ELF-1 (cell line): Measurements from ENCODE around the gene LINC01488.

ENCODE experiments used
- DNase-seq: peaks from one replicate; pipeline ENCODE4 v3.0.0-alpha.2; 2016; ENCODE audit warnings: low read depth, low spot score

Gene LINC01488

GRCh38 chr11:69463995-69464960 is 17.2 kb upstream of the LINC01488 start:
- no peak for DNase-seq

DNA sequence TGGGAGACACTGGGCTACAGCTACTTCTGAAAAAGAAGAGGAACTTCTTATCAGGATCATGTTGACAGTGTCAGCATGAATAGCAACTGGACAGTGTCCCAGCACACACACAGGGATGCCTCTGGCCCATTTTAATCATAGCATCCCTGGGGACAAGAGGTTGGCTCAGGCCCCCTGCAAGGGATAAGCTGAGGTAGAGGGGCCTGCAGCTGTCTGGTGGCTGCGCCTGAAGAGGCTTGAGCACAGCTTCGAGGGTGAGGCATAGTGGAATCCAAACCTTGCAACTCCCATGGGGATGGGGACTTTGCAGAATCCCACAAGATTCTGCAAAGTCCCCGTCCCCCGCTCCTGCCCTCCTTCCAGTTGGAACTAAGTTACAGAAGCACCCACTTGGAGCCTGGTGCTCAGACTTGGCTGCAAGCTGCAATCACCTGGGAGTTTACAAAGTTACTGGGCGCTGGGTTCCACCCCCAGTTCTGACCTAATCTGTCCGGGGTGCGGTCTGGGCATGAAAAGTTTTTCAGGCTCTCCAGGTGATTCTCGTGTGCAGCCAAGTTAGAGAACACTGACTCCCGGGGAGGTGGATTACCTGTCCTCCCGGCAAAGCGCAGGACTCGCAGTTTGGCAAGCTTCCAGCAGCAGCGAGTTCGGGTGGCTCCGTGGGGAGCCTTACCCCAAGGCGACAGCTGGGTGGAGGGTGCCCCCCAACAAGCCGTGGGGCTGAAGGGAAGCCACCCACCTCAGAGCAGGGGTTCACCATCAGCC is 16.0 kb upstream of the LINC01488 start:
- DNase-seq = no peak

DNA sequence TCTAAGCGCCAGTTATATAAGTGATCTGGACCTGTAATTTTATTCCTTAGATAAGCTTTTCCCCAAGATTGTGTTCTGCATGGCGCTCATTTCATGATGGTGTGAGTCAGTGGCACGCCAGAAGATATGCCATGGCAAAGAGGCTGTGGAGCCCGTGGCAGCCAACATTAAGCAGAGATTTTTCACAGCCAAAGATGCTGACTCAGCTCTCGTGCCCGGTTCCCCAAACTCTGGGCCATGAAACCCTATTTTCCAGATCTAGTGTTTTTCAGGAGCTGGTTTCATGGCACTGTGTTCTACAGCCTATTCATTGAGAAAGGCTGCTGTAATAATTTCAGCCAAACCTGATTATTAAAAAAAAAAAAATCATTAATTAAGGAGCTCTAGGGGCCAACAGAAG is 15.4 kb upstream of the LINC01488 start:
- no peak for DNase-seq

DNA sequence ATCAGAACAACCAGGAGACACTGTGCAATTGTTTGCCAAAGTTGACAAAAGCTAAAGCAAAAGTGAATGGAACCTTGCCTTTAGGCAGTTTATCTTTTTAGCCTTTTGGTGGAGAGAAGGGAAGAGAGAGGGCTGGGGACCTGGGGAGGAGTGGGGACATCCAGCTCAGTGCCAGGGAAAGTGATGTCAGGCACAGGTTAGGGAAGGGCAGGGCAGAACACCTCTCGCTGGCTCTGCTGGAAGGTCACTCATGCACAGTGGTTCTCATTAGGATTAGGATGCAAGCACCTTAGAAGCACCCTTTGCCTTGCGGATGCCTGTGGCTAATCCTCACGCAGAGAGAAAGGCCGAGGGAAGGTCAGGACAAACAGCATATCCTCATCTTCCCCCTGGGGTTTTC is 14.3 kb upstream of the LINC01488 start:
- no peak for DNase-seq

- DNase-seq = no peak
Measured at GRCh38 chr11:69467646-69468045, 13.8 kb upstream of the LINC01488 start.

DNA sequence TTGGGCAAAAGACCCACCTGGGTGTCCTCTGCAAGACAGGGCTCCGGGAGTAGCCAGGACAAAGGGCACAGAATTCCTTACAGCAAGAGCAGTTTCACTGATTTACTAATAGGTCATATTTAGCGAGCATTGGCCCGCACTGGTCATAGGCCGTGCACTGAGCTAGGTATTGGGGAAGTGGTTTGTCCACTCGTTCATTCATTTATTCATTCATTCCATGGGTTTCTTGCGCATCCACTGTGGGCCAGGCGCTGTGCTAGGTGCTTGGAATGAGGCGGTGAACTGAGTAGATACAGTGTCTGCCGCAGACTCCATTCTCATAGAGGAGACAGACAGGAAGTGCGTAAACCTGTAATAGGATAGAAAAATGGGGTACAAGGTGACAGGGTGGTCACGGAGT is 13.2 kb upstream of the LINC01488 start:
- no peak for DNase-seq

GRCh38 chr11:69468911-69469885 is 12.3 kb upstream of the LINC01488 start:
- no peak for DNase-seq

DNA sequence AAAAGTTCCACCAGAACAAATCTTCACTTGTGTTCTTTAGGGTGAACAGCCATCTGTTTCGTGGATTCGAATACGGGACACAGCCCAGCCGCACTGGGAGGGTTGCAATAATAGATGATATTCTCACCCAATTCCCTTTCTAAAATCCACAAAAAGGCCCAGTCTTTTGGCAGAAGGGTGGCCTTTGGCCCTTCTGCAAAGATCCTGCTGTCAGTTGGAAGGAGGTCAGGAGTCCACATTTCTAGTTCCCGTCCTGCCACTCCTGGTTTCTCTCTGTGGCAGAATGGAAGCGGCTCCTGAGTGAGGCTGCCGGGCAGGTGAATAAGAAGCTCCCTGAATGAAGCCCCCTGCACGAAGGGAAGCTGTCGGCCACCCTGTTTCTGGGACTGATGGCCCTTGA is 11.2 kb upstream of the LINC01488 start:
- no peak for DNase-seq

- DNase-seq = peak; percentile 71
Measured at GRCh38 chr11:69470793-69471728, 10.4 kb upstream of the LINC01488 start.

GRCh38 chr11:69471729-69472540 is 9.5 kb upstream of the LINC01488 start:
- DNase-seq = no peak

- DNase-seq = no peak
Measured at GRCh38 chr11:69472541-69473275, 8.8 kb upstream of the LINC01488 start.

DNA sequence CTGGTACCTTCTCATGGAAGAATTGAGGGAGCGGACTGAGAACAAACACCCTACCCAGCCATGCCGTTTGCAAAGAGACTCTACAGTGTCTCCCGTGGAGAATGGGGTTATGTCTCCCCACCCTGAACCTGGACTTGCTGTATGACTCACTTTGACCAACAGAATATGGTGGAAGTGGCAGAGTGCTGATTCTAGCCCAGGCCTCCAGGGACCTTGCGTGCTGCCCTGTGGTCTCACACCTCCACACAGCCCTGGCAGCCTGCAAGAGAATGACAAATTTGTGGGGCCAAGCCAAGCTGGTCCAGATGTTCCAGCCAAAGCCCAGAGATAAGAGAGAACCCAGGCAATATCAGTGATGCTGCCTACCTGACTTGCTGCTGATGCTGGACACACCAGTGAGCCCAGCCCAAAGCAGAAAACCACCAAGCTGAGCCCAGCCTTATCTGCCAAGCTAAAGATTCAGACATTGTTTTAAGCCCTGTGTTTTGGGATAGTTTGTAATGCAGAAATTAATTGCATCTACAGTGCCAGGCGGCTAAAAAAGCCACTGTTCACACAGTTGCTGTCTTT is 8.1 kb upstream of the LINC01488 start:
- no peak for DNase-seq

DNA sequence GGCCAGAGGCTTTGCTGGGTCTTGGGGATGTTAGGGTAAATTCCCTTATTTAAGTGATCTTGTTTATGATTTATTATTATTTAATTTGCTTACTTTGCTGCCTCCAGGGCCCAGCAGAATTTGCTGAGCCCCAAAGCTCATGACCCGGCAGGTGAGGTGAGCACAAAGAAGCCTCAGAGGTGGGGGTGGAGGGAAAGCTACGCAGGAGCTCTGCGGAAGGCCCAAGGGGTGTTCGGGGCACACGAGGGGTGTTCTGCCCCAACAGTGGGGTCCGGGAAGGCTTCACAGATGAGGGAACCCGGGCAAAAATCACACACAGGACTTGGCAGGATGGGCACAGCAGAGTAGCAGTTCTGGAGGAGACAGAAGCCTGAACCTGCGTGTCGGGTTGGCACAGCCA is 6.7 kb upstream of the LINC01488 start:
- DNase-seq = no peak

- no peak for DNase-seq
Measured at GRCh38 chr11:69475141-69475865, 6.2 kb upstream of the LINC01488 start.

- no peak for DNase-seq
Measured at GRCh38 chr11:69475866-69476471, 5.5 kb upstream of the LINC01488 start.

DNA sequence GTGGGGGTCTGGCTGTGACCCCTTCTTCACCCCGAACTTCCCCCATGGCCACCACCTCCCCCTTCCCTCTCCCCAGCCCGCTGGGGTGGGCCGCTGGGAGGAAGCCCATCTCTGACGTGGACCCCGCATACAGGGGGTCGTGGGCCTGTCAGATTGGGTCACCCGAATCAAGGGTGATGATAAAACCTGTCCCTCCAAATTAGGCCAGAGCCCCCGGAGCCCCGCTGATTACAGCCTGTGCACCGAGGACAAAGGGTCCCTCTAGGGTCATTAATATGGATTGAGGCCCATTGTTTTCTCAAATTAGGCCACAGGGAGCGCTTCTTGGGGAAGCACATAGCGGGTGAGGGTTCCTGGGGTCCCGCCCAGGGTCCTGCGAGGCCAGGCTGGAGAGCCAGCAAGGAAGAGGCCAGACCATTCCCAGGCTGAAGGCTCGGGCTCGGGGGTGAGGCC is 4.9 kb upstream of the LINC01488 start:
- no peak for DNase-seq

DNA sequence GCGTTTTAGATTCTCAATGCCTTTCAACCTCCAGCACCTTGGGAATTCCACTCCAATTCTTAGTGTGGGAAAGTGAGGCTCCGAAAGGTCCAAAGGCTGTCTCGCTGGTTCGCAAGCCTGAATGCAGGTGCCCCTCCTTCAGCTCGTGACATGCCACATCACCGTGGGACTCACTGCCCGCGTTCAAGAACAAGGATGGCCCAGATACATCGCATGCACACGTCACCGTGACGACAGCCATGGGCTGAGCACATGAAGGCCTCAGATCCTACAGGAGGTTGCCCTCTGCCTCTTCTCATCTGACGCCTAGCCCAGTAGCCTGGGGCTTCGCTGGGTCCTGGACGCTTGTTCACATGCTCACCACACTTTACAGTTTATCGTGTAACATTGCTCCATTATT is 4.4 kb upstream of the LINC01488 start:
- DNase-seq = no peak
